CD14-positive monocyte (primary cell): ENCODE data around the gene TES. TPM values are rescaled to one million over a fixed set of nuclear protein-coding genes. Genes with fewer than 3 reads are reported as not detected.

Experiments
- DNase-seq, 3 donors: peaks; one replicate each; pipeline ENCODE4 v3.0.0-alpha.2; 2011 to 2022
- H2AFZ ChIP-seq: 2 replicates; pipeline ENCODE4 v1.6.0; 2012; ENCODE audit warnings: mild to moderate bottlenecking, low read depth, low read length, inconsistent platforms; ENCODE audit not compliant: insufficient read depth, poor library complexity, severe bottlenecking
- H3K27ac ChIP-seq, 2 donors: 1 replicate in 1 of 2; 2 replicates in 1 of 2; pipeline ENCODE4 v1.5.1; 2012 to 2013; ENCODE audit warnings: low read length in 2 of 2, control low read depth in 1 of 2, inconsistent platforms in 1 of 2, low read depth in 1 of 2, mild to moderate bottlenecking in 1 of 2
- H3K27me3 ChIP-seq, 2 donors: one replicate each; pipeline versions ENCODE4 v1.6.0 to v1.6.1; 2011 to 2013; ENCODE audit warnings: low read length in 2 of 2; ENCODE audit not compliant: control insufficient read depth in 2 of 2, insufficient read depth in 2 of 2
- H3K36me3 ChIP-seq, 2 donors: replicated peaks in 1 of 2; 1 replicate in 1 of 2; 2 replicates in 1 of 2; pipeline versions ENCODE4 v1.5.1 to v1.6.1; 2012 to 2013; ENCODE audit warnings: low read length in 2 of 2, control low read depth in 1 of 2, inconsistent platforms in 1 of 2, mild to moderate bottlenecking in 1 of 2; ENCODE audit not compliant: insufficient read depth in 2 of 2, control insufficient read depth in 1 of 2
- H3K4me1 ChIP-seq, 2 donors: 1 replicate in 1 of 2; 2 replicates in 1 of 2; pipeline versions ENCODE4 v1.5.1 to v1.6.1; 2012 to 2013; ENCODE audit warnings: low read length in 2 of 2, control low read depth in 1 of 2, inconsistent platforms in 1 of 2, mild to moderate bottlenecking in 1 of 2, moderate library complexity in 1 of 2; ENCODE audit not compliant: insufficient read depth in 2 of 2, control insufficient read depth in 1 of 2
- H3K4me2 ChIP-seq: replicated peaks from 2 replicates; pipeline ENCODE3; 2012; ENCODE audit warnings: low read length, moderate library complexity, mild to moderate bottlenecking; ENCODE audit not compliant: poor library complexity, severe bottlenecking; ENCODE audit errors: extremely low read depth
- H3K4me3 ChIP-seq, 3 experiments: fragments of 200-600 bp in 1 of 3; sonication (generic) in 1 of 3; replicated peaks in 1 of 3; 1 replicate in 2 of 3; 2 replicates in 1 of 3; pipeline ENCODE4 v1.5.1; 2011 to 2013; ENCODE audit warnings: low read length in 3 of 3, mild to moderate bottlenecking in 3 of 3, control low read depth in 2 of 3, low read depth in 2 of 3, inconsistent platforms in 1 of 3, moderate library complexity in 1 of 3
- H3K79me2 ChIP-seq: 2 replicates; pipeline ENCODE4 v1.6.0; 2012; ENCODE audit warnings: mild to moderate bottlenecking, control low read depth, inconsistent platforms, low read length, moderate library complexity; ENCODE audit not compliant: insufficient read depth
- H3K9ac ChIP-seq: 2 replicates; pipeline ENCODE4 v1.6.0; 2017; ENCODE audit warnings: low read length, mild to moderate bottlenecking; ENCODE audit not compliant: insufficient read depth, poor library complexity, severe bottlenecking
- H3K9me3 ChIP-seq, 2 donors: replicated peaks in 1 of 2; 1 replicate in 1 of 2; 2 replicates in 1 of 2; pipeline versions ENCODE4 v1.5.1 to v1.6.1; 2012 to 2013; ENCODE audit warnings: low read length in 2 of 2, control low read depth in 1 of 2; ENCODE audit not compliant: control insufficient read depth in 1 of 2, insufficient read depth in 1 of 2
- H4K20me1 ChIP-seq: 2 replicates; pipeline ENCODE4 v1.6.0; 2012; ENCODE audit warnings: mild to moderate bottlenecking, low read length, control low read depth, moderate library complexity; ENCODE audit not compliant: insufficient read depth
- H3K27ac Mint-ChIP-seq, 7 donors: one replicate each; pipeline ENCODE4 v1.8.0; 2020; ENCODE audit warnings: mild to moderate bottlenecking in 7 of 7, mixed read lengths in 7 of 7, moderate library complexity in 6 of 7, inconsistent platforms in 2 of 7
- H3K27me3 Mint-ChIP-seq, 3 donors: one replicate each; pipeline ENCODE4 v1.8.0; 2021 to 2022; ENCODE audit warnings: low read depth in 3 of 3, mild to moderate bottlenecking in 3 of 3, mixed read lengths in 3 of 3, moderate library complexity in 3 of 3, inconsistent platforms in 1 of 3
- H3K36me3 Mint-ChIP-seq, 2 donors: one replicate each; pipeline ENCODE4 v1.8.0; 2020; ENCODE audit warnings: mixed read lengths in 2 of 2, inconsistent platforms in 1 of 2, mild to moderate bottlenecking in 1 of 2
- H3K4me1 Mint-ChIP-seq: one replicate; pipeline ENCODE4 v1.8.0; 2020; ENCODE audit warnings: mild to moderate bottlenecking, mixed read lengths
- H3K4me3 Mint-ChIP-seq, 2 donors: one replicate each; pipeline ENCODE4 v1.8.0; 2020; ENCODE audit warnings: mild to moderate bottlenecking in 2 of 2, mixed read lengths in 2 of 2, moderate library complexity in 1 of 2
- H3K9me3 Mint-ChIP-seq, 7 donors: one replicate each; pipeline ENCODE4 v1.8.0; 2020 to 2022; ENCODE audit warnings: mixed read lengths in 7 of 7, mild to moderate bottlenecking in 6 of 7, moderate library complexity in 6 of 7, inconsistent platforms in 2 of 7
- WGBS: methylation state at CpG from one replicate; pipeline ENCODE4 v1.1.5; 2013; ENCODE audit warnings: missing lambda C conversion rate; ENCODE audit not compliant: insufficient coverage; 5-methylcytosine and 5-hydroxymethylcytosine counted together
- intact Hi-C, 2 donors: fragments of 100-400 bp; cut with micrococcal nuclease; formaldehyde crosslinking; loops; one replicate each; pipeline versions ENCODE4 v1.15.0 to v1.15.1; 2023
- polyA plus RNA-seq, 3 donors: library from polyadenylated mRNA; depleted of rRNA in 1 of 3; unstranded in 2 of 3; stranded (reverse) in 1 of 3; fragments of 300-500 nt in 2 of 3; fragments of >200 nt in 1 of 3; fragmentation: Illumina TruSeq in 2 of 3; gene quantifications; 1 replicate in 2 of 3; 2 replicates in 1 of 3; pipeline ENCODE4 v1.2.3, GENCODE V29; 2012 to 2021
- TF ChIP-seq, protein P1 (sequence below): fragments of 200-600 bp; IDR thresholded peaks from one replicate; pipeline ENCODE4 v1.8.0; 2022; ENCODE audit warnings: antibody characterized with exemption, mild to moderate bottlenecking

The TES gene
- polyA plus RNA-seq, 3 donors: 61.7 to 104 (median 89.0) TPM

- peaks cover 4 to 12% (median 8%) of the 10 kb centered on the region in 7 donors for H3K9me3 Mint-ChIP-seq
These were observed 29.8 kb downstream of the TES start for GRCh38 chr7:116240024-116240668.

DNA sequence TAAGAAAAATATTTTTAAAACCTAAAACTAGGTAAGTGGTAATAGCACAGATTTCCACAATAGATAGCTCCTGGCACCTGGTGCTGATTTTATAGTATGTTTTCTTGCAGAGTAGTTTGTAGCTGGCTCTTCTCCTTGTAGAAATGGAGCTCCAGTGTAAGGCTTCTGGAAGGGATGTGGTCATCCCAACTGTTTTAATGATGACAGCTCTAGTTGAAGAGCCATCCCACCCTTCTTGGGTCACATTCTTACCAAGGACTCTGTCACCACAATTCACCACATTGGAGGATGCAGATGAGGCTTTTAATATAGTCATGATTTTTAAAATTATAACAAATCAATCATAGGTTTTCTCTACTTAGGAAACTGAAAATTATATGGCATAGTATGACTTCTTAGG is 31.0 kb downstream of the TES start:
- H3K27me3 Mint-ChIP-seq: no peaks in the 10 kb centered on the region
- Histone ChIP-seq H3K27me3 (no peaks in the 10 kb centered on the region), H3K4me2 (no peak overlapping the region), H3K9ac (no peak overlapping the region), H2AFZ (no peak overlapping the region), H3K36me3 (peaks cover 23 to 71% of the 10 kb centered on the region in 2 donors), H3K9me3 (peaks cover 0 to 7% of the 10 kb centered on the region in 2 donors), H3K27ac (no peak overlapping the region), H3K4me3 (no peak overlapping the region), H3K79me2 (peaks cover 38% of the 10 kb centered on the region), H3K4me1 (no peaks in the 10 kb centered on the region), H4K20me1 (peaks cover 99% of the 10 kb centered on the region)
- peaks cover 62 to 68% of the 10 kb centered on the region in 2 donors for H3K36me3 Mint-ChIP-seq
- H3K4me1 Mint-ChIP-seq: peaks cover 10% of the 10 kb centered on the region
- H3K27ac Mint-ChIP-seq: peak overlapping the region in 1 of 7 donors; percentile 32
- no peak for DNase-seq
- TF ChIP-seq, protein P1, sequence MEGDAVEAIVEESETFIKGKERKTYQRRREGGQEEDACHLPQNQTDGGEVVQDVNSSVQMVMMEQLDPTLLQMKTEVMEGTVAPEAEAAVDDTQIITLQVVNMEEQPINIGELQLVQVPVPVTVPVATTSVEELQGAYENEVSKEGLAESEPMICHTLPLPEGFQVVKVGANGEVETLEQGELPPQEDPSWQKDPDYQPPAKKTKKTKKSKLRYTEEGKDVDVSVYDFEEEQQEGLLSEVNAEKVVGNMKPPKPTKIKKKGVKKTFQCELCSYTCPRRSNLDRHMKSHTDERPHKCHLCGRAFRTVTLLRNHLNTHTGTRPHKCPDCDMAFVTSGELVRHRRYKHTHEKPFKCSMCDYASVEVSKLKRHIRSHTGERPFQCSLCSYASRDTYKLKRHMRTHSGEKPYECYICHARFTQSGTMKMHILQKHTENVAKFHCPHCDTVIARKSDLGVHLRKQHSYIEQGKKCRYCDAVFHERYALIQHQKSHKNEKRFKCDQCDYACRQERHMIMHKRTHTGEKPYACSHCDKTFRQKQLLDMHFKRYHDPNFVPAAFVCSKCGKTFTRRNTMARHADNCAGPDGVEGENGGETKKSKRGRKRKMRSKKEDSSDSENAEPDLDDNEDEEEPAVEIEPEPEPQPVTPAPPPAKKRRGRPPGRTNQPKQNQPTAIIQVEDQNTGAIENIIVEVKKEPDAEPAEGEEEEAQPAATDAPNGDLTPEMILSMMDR: no peak
- peaks cover 4 to 12% (median 8%) of the 10 kb centered on the region in 7 donors for H3K9me3 Mint-ChIP-seq
- intact Hi-C loops: no loop called here
- no peak overlapping the region for H3K4me3 Mint-ChIP-seq

More at GRCh38 chr7:116240024-116240668, 29.8 kb downstream of the TES start:
- peaks cover 23 to 62% of the 10 kb centered on the region in 2 donors for H3K36me3 ChIP-seq
- H2AFZ ChIP-seq: no peak overlapping the region
- peaks cover 96% of the 10 kb centered on the region for H4K20me1 ChIP-seq
- Mint-ChIP-seq H3K4me3 (no peak overlapping the region), H3K36me3 (peaks cover 53 to 61% of the 10 kb centered on the region in 2 donors), H3K27me3 (no peaks in the 10 kb centered on the region), H3K27ac (peak overlapping the region in 1 of 7 donors; percentile 4), H3K4me1 (peaks cover 6% of the 10 kb centered on the region)
- peaks cover 0 to 7% of the 10 kb centered on the region in 2 donors for H3K9me3 ChIP-seq
- no peaks in the 10 kb centered on the region for H3K27me3 ChIP-seq
- DNase-seq: no peak
- no CpG with 5 or more reads among the region's 4 CpGs for WGBS
- H3K79me2 ChIP-seq: peaks cover 49% of the 10 kb centered on the region
- no peak overlapping the region for H3K27ac ChIP-seq
- TF ChIP-seq, protein P1: no peak
- H3K4me3 ChIP-seq: no peak overlapping the region
- intact Hi-C loops: no loop called here
- H3K4me1 ChIP-seq: no peaks in the 10 kb centered on the region
- H3K4me2 ChIP-seq: no peak overlapping the region
- H3K9ac ChIP-seq: no peak overlapping the region
